PC-3 (cell line): Measurements from ENCODE around the gene FHAD1. TPM values are rescaled to one million over a fixed set of nuclear protein-coding genes. Genes with fewer than 3 reads are reported as not detected.

Source experiments
- ATAC-seq: fragments of 200-7000 bp; cut with Tn5 transposase; 2 replicates; pipeline ENCODE4 v1.9.1; 2020; ENCODE audit warnings: mild to moderate bottlenecking, moderate library complexity
- BruUV-seq: library from RNA; stranded (reverse); fragments of 400-500 nt; replicated peaks from 2 replicates; lab custom pipeline; 2021; lab: Mats Ljungman, UMichigan
- CTCF ChIA-PET: fragments of 300-600 bp; sonication (Branson Sonifier 250); formaldehyde crosslinking; loops from one replicate; lab custom pipeline; 2022; ENCODE audit warnings: antibody characterized with exemption; lab: Charles Lee
- POLR2A ChIA-PET: fragments of 300-600 bp; sonication (Branson Sonifier 250); formaldehyde crosslinking; loops from one replicate; lab custom pipeline; 2022; ENCODE audit warnings: antibody characterized with exemption; ENCODE audit not compliant: unreplicated experiment; lab: Charles Lee
- DNase-seq: peaks from one replicate; pipeline ENCODE4 v3.0.0-alpha.2; 2015
- H2AFZ ChIP-seq: fragments of 300-600 bp; sonication (generic); 2 replicates; pipeline ENCODE4 v1.6.0; 2016; ENCODE audit warnings: antibody characterized with exemption, low read length
- H3F3A ChIP-seq: fragments of 300-600 bp; sonication (generic); one replicate; pipeline ENCODE4 v1.6.0; 2017; ENCODE audit warnings: antibody characterized with exemption, low read length, control low read depth, mild to moderate bottlenecking; ENCODE audit not compliant: unreplicated experiment
- H3K27ac ChIP-seq: fragments of 300-600 bp; sonication (generic); 2 replicates; pipeline ENCODE4 v1.5.1; 2016; ENCODE audit warnings: mild to moderate bottlenecking, low read length
- H3K27me3 ChIP-seq: fragments of 300-600 bp; sonication (generic); 2 replicates; pipeline ENCODE4 v1.6.1; 2016; ENCODE audit warnings: low read length, mixed read lengths
- H3K36me3 ChIP-seq: fragments of 300-600 bp; sonication (generic); 2 replicates; pipeline ENCODE4 v1.6.1; 2016; ENCODE audit warnings: low read depth, mixed run types, low read length, mixed read lengths
- H3K4me1 ChIP-seq: fragments of 300-600 bp; sonication (generic); 2 replicates; pipeline ENCODE4 v1.5.1; 2016; ENCODE audit warnings: low read length; ENCODE audit not compliant: insufficient read depth
- H3K4me2 ChIP-seq: fragments of 300-600 bp; sonication (generic); 2 replicates; pipeline ENCODE4 v1.6.0; 2016; ENCODE audit warnings: low read length
- H3K4me3 ChIP-seq: fragments of 300-600 bp; sonication (generic); 2 replicates; pipeline ENCODE4 v1.5.1; 2016; ENCODE audit warnings: mild to moderate bottlenecking, low read length, mixed read lengths
- H3K79me2 ChIP-seq: fragments of 300-600 bp; sonication (generic); 2 replicates; pipeline ENCODE4 v1.6.1; 2017; ENCODE audit warnings: low read length, mixed read lengths
- H3K9ac ChIP-seq: fragments of 300-600 bp; sonication (generic); 2 replicates; pipeline ENCODE4 v1.6.0; 2016; ENCODE audit warnings: mild to moderate bottlenecking, low read length
- H3K9me2 ChIP-seq: fragments of 300-600 bp; sonication (generic); replicated peaks from 2 replicates; pipeline ENCODE4 v1.6.1; 2016; ENCODE audit warnings: mixed run types, low read length, mixed read lengths
- H3K9me3 ChIP-seq: fragments of 300-600 bp; sonication (generic); 2 replicates; pipeline ENCODE4 v1.6.1; 2016; ENCODE audit warnings: low read length, mixed read lengths
- H4K20me1 ChIP-seq: fragments of 300-600 bp; sonication (generic); 2 replicates; pipeline ENCODE4 v1.6.1; 2016; ENCODE audit warnings: low read length, mixed read lengths
- EZH2 ChIP-seq: fragments of 300-600 bp; sonication (generic); IDR thresholded peaks from one replicate; pipeline ENCODE4 v1.6.1; 2017; ENCODE audit warnings: antibody characterized with exemption, mild to moderate bottlenecking, low read length; ENCODE audit not compliant: unreplicated experiment
- EZH2phosphoT487 ChIP-seq: fragments of 300-600 bp; sonication (generic); IDR thresholded peaks from 2 replicates; pipeline ENCODE4 v1.6.1; 2018; ENCODE audit warnings: mild to moderate bottlenecking, antibody characterized with exemption, low read length, borderline replicate concordance
- intact Hi-C: fragments of 100-400 bp; cut with micrococcal nuclease; formaldehyde crosslinking; loops from 2 replicates; pipeline ENCODE4 v1.9.0; 2023
- total RNA-seq: library from RNA; depleted of rRNA; stranded (reverse); fragments of >200 nt; gene quantifications from 2 replicates; pipeline ENCODE4 v1.2.3, GENCODE V29; 2014
- TF ChIP-seq, protein P1 (sequence below): fragments of 300-600 bp; sonication (generic); conservative IDR thresholded peaks from 2 replicates; pipeline ENCODE4 v1.5.1; 2017; ENCODE audit warnings: antibody characterized with exemption, low read depth, mild to moderate bottlenecking, low read length

Gene FHAD1
- total RNA-seq, 1 experiment from 2014 or later = 0.95 TPM

DNA sequence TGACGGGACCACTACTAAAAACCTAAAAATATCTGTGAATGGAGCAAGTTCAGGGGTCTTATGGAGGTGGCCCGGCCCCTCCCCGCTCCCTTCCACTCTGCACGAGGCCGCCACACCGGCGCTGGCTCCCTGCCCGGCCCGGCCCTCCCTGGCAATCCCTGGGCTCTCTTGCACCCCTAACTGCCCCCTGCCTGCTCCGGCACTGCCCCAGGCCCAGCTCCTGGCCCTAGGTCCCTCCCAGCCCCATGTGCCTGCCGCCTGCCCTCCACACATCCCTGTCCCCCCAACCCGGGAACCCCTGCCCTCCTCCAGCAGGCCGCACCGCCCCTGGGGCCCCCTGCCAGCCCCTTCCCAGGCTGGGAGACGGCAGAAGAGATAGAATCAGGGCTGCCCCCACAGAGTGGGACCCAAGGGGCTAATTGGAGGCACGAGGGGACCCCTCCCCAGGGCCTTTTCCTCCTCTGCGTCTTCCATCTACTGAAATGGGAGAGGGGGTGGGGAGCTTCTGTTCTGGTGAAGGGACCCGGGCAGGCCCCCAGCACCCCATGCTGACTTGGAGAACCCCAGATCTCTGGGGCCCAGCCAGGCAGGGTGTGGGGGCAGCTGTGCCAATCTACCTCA, 181.9 kb downstream of the FHAD1 start:
- peaks cover 25% of the 10 kb centered on the region for H3K36me3 ChIP-seq
- no peak overlapping the region for H3K4me3 ChIP-seq
- BruUV-seq = TSS peak; percentile 4
- no peaks in the 10 kb centered on the region for H3K27me3 ChIP-seq
- H3K27ac ChIP-seq = peak overlapping the region; percentile 81
- ChIA-PET POLR2A (no interaction called here), CTCF (interaction anchor here (0.5 kb wide), 1 partner anchor 265 kb away, joined by 5 read pairs; no protein-coding TSS in a partner anchor)
- H3K9ac ChIP-seq = peak overlapping the region; percentile 45
- no peak overlapping the region for H2AFZ ChIP-seq
- peaks cover 41% of the 10 kb centered on the region for H3K4me1 ChIP-seq
- TF ChIP-seq, protein P1, sequence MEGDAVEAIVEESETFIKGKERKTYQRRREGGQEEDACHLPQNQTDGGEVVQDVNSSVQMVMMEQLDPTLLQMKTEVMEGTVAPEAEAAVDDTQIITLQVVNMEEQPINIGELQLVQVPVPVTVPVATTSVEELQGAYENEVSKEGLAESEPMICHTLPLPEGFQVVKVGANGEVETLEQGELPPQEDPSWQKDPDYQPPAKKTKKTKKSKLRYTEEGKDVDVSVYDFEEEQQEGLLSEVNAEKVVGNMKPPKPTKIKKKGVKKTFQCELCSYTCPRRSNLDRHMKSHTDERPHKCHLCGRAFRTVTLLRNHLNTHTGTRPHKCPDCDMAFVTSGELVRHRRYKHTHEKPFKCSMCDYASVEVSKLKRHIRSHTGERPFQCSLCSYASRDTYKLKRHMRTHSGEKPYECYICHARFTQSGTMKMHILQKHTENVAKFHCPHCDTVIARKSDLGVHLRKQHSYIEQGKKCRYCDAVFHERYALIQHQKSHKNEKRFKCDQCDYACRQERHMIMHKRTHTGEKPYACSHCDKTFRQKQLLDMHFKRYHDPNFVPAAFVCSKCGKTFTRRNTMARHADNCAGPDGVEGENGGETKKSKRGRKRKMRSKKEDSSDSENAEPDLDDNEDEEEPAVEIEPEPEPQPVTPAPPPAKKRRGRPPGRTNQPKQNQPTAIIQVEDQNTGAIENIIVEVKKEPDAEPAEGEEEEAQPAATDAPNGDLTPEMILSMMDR = no peak
- TF ChIP-seq EZH2 = no peak
- TF ChIP-seq EZH2phosphoT487 = no peak
- no peak overlapping the region for H3K4me2 ChIP-seq
- H3K9me3 ChIP-seq = no peaks in the 10 kb centered on the region
- intact Hi-C loops = no loop called here
- no peaks in the 10 kb centered on the region for H3K9me2 ChIP-seq
- H4K20me1 ChIP-seq = 0 out of 2 replicates have a peak, but pooled peaks cover 4% of the 10 kb centered on the region
- ATAC-seq (no peak), DNase-seq (no peak)
- no peaks in the 10 kb centered on the region for H3F3A ChIP-seq
- peaks cover 11% of the 10 kb centered on the region for H3K79me2 ChIP-seq

DNA sequence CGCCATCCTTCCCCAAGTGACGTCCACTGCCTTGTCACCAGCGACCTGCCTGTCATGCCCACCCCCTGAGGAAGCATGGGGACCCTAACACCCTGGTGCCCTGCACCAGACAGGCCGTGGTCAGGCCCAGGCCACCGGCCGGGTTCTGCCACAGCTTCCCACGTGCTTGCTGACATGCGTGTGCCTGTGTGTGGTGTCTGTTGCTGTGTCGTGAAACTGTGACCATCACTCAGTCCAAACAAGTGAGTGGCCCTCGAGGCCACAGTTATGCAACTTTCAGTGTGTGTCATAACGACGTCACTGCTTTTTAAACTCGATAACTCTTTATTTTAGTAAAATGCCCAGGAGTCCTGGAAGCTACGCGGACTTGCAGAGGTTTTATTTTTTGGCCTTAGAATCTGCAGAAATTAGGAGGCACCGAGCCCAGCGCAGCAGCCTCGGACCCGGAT, 182.7 kb downstream of the FHAD1 start:
- peak; percentile 82 for DNase-seq

More for the DNA sequence above, 182.7 kb downstream of the FHAD1 start:
- H3K9ac ChIP-seq = peak overlapping the region; percentile 45
- TF ChIP-seq EZH2 (no peak), EZH2phosphoT487 (no peak)
- TF ChIP-seq, protein P1 = no peak
- CTCF ChIA-PET = interaction anchor here (0.8 kb wide), 1 partner anchor 105 kb away, joined by 3 read pairs; no protein-coding TSS in a partner anchor
- H3K27ac ChIP-seq = peak overlapping the region; percentile 81
- H3K4me2 ChIP-seq = no peak overlapping the region
- no peaks in the 10 kb centered on the region for H3K9me3 ChIP-seq
- H4K20me1 ChIP-seq = 0 out of 2 replicates have a peak, but pooled peaks cover 4% of the 10 kb centered on the region
- intact Hi-C loops = loop anchor here (2.0 kb wide), 1 partner anchor 13 kb away; no protein-coding TSS in a partner anchor
- peaks cover 3% of the 10 kb centered on the region for H3K79me2 ChIP-seq
- no TSS peak for BruUV-seq
- no peaks in the 10 kb centered on the region for H3K9me2 ChIP-seq
- ATAC-seq = 0 out of 2 replicates have a peak, but pooled peaks have one; percentile 9
- no peaks in the 10 kb centered on the region for H3K27me3 ChIP-seq
- POLR2A ChIA-PET = interaction anchor here (0.6 kb wide), 1 partner anchor 92 kb away, joined by 6 read pairs; no protein-coding TSS in a partner anchor
- H3K4me3 ChIP-seq = no peak overlapping the region
- H2AFZ ChIP-seq = no peak overlapping the region
- H3F3A ChIP-seq = no peaks in the 10 kb centered on the region
- peaks cover 38% of the 10 kb centered on the region for H3K4me1 ChIP-seq
- peaks cover 23% of the 10 kb centered on the region for H3K36me3 ChIP-seq
